ENCODE results near the gene RPS6KB2.

DNA sequence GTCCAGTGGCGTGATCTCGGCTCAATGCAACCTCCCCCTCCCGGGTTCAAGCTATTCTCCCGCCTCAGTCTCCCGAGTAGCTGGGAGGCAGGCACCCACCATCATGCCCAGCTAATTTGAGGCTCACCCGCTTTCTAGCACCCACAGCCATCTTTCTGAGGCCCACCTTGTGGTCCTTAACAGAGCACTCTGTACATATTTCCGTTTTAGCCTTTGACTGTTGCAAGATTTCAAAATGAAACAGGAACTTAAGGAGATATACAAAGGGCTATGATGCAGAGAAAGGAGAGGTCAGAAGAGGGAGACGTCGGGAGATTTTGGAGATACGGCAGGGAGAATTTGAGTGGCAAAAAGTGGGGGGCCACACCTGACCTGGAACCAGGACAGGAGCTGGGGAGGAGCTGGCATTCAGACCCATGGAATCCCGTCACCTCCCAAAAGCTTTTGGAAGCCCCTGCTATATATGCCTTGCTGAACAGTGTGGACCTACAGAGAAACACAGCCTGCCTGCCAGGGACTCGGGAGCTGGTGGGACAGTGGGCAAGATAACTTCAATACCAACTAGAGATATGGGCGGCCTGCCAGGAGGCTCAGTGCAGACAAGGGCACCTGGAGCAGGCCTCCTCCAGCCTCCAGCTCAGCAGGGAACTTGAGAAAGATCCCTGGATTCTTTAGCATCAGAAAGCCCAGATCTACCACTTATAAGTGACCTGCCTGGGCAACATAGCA, 46.9 kb upstream of the RPS6KB2 start:
- TF ChIP-seq, protein P1, sequence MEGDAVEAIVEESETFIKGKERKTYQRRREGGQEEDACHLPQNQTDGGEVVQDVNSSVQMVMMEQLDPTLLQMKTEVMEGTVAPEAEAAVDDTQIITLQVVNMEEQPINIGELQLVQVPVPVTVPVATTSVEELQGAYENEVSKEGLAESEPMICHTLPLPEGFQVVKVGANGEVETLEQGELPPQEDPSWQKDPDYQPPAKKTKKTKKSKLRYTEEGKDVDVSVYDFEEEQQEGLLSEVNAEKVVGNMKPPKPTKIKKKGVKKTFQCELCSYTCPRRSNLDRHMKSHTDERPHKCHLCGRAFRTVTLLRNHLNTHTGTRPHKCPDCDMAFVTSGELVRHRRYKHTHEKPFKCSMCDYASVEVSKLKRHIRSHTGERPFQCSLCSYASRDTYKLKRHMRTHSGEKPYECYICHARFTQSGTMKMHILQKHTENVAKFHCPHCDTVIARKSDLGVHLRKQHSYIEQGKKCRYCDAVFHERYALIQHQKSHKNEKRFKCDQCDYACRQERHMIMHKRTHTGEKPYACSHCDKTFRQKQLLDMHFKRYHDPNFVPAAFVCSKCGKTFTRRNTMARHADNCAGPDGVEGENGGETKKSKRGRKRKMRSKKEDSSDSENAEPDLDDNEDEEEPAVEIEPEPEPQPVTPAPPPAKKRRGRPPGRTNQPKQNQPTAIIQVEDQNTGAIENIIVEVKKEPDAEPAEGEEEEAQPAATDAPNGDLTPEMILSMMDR (conservative IDR thresholded peaks at IDR 0.05; ENCODE audit: low read depth, low read length): no peak
- TF ChIP-seq EZH2 (IDR thresholded peaks at IDR 0.05; ENCODE audit: borderline replicate concordance, low read depth, low read length, poor library complexity, severe bottlenecking): no peak
